ENCODE measurements around the gene RAB10.

Gene RAB10

GRCh38 chr2:26009567-26009963 is 24.3 kb upstream of the RAB10 start:
- no peaks in the 10 kb centered on the region for H3K36me3 ChIP-seq (ENCODE audit: insufficient read depth, low read length)
- no peak overlapping the region for H3K4me2 ChIP-seq (ENCODE audit: insufficient read depth, low read length)
- H3K9me3 ChIP-seq (ENCODE audit: insufficient read depth, low read length, severe bottlenecking): peaks cover 3% of the 10 kb centered on the region
- no peaks in the 10 kb centered on the region for H4K20me1 ChIP-seq (ENCODE audit: insufficient read depth, low read length)
- no peak overlapping the region for H3K4me3 ChIP-seq (ENCODE audit: low read depth in 1 of 2, low read length in 2 of 2)
- no peak overlapping the region for H3K27ac ChIP-seq (ENCODE audit: low read length)
- no peak overlapping the region for H3K9ac ChIP-seq (ENCODE audit: low read depth, low read length)
- H3K27me3 ChIP-seq (ENCODE audit: insufficient read depth, low read length, poor library complexity): no peaks in the 10 kb centered on the region
- DNase-seq (no peak), ATAC-seq (ENCODE audit: insufficient read depth, low read depth) (no peak)
- no peaks in the 10 kb centered on the region for H3K79me2 ChIP-seq (ENCODE audit: insufficient read depth, low read length)
- TF ChIP-seq EZH2 (IDR thresholded peaks at IDR 0.05; ENCODE audit: borderline replicate concordance, low read depth, low read length, severe bottlenecking): no peak
- TF ChIP-seq CTCF (IDR thresholded peaks at IDR 0.05; ENCODE audit: borderline replicate concordance, extremely low read depth, low read length, poor library complexity, severe bottlenecking): no peak
- H3K4me1 ChIP-seq (ENCODE audit: insufficient read depth, low read length): no peaks in the 10 kb centered on the region
- H2AFZ ChIP-seq (ENCODE audit: low read depth, low read length): no peak overlapping the region

- Histone ChIP-seq H3K9me3 (ENCODE audit: insufficient read depth, low read length, severe bottlenecking) (peaks cover 3% of the 10 kb centered on the region), H3K36me3 (ENCODE audit: insufficient read depth, low read length) (no peaks in the 10 kb centered on the region), H2AFZ (ENCODE audit: low read depth, low read length) (no peak overlapping the region), H4K20me1 (ENCODE audit: insufficient read depth, low read length) (no peaks in the 10 kb centered on the region), H3K79me2 (ENCODE audit: insufficient read depth, low read length) (no peaks in the 10 kb centered on the region), H3K9ac (ENCODE audit: low read depth, low read length) (no peak overlapping the region), H3K27ac (ENCODE audit: low read length) (no peak overlapping the region), H3K4me1 (ENCODE audit: insufficient read depth, low read length) (no peaks in the 10 kb centered on the region), H3K4me3 (ENCODE audit: low read depth in 1 of 2, low read length in 2 of 2) (no peak overlapping the region), H3K27me3 (ENCODE audit: insufficient read depth, low read length, poor library complexity) (no peaks in the 10 kb centered on the region), H3K4me2 (ENCODE audit: insufficient read depth, low read length) (no peak overlapping the region)
- ATAC-seq (ENCODE audit: insufficient read depth, low read depth) (no peak), DNase-seq (no peak)
- TF ChIP-seq CTCF (IDR thresholded peaks at IDR 0.05; ENCODE audit: borderline replicate concordance, extremely low read depth, low read length, poor library complexity, severe bottlenecking) (no peak), EZH2 (IDR thresholded peaks at IDR 0.05; ENCODE audit: borderline replicate concordance, low read depth, low read length, severe bottlenecking) (no peak)
Measured at GRCh38 chr2:26010943-26011342, 22.9 kb upstream of the RAB10 start.

GRCh38 chr2:26011609-26011989 is 22.3 kb upstream of the RAB10 start:
- no peaks in the 10 kb centered on the region for H3K4me1 ChIP-seq (ENCODE audit: insufficient read depth, low read length)
- peaks cover 3% of the 10 kb centered on the region for H3K9me3 ChIP-seq (ENCODE audit: insufficient read depth, low read length, severe bottlenecking)
- H4K20me1 ChIP-seq (ENCODE audit: insufficient read depth, low read length): no peaks in the 10 kb centered on the region
- H3K27me3 ChIP-seq (ENCODE audit: insufficient read depth, low read length, poor library complexity): no peaks in the 10 kb centered on the region
- H2AFZ ChIP-seq (ENCODE audit: low read depth, low read length): no peak overlapping the region
- no peak for ATAC-seq (ENCODE audit: insufficient read depth, low read depth)
- no peak overlapping the region for H3K4me2 ChIP-seq (ENCODE audit: insufficient read depth, low read length)
- no peak overlapping the region for H3K4me3 ChIP-seq (ENCODE audit: low read depth in 1 of 2, low read length in 2 of 2)
- TF ChIP-seq CTCF (IDR thresholded peaks at IDR 0.05; ENCODE audit: borderline replicate concordance, extremely low read depth, low read length, poor library complexity, severe bottlenecking) (no peak), EZH2 (IDR thresholded peaks at IDR 0.05; ENCODE audit: borderline replicate concordance, low read depth, low read length, severe bottlenecking) (no peak)
- H3K27ac ChIP-seq (ENCODE audit: low read length): no peak overlapping the region
- no peak overlapping the region for H3K9ac ChIP-seq (ENCODE audit: low read depth, low read length)
- H3K79me2 ChIP-seq (ENCODE audit: insufficient read depth, low read length): no peaks in the 10 kb centered on the region
- DNase-seq: no peak
- H3K36me3 ChIP-seq (ENCODE audit: insufficient read depth, low read length): no peaks in the 10 kb centered on the region

All from DND-41 (cell line).